SK-N-SH treated with all-trans-retinoic acid at 6 μM for 48 hours (cell line): Measurements from ENCODE around the gene TTLL13.

Experiments used
- BACH2 ChIP-seq: fragments of 250-450 bp; sonication (Bioruptor Pico); IDR thresholded peaks from 2 replicates; pipeline ENCODE4 v1.9.0; 2021; ENCODE audit warnings: mild to moderate bottlenecking, borderline replicate concordance
- ESRRG ChIP-seq: fragments of 250-450 bp; sonication (Bioruptor Pico); IDR thresholded peaks from 2 replicates; pipeline ENCODE4 v1.6.1; 2021; ENCODE audit warnings: mild to moderate bottlenecking
- TF ChIP-seq, protein P1 (sequence below): fragments of 250-450 bp; sonication (Bioruptor Pico); IDR thresholded peaks from 2 replicates; pipeline ENCODE4 v1.8.0; 2020; ENCODE audit warnings: mild to moderate bottlenecking, moderate library complexity, borderline replicate concordance
- TF ChIP-seq, protein P2 (sequence below): fragments of 250-450 bp; sonication (Bioruptor Pico); IDR thresholded peaks from 2 replicates; pipeline ENCODE4 v1.8.0; 2021; ENCODE audit warnings: low read depth, mild to moderate bottlenecking, moderate library complexity, borderline replicate concordance

DNA sequence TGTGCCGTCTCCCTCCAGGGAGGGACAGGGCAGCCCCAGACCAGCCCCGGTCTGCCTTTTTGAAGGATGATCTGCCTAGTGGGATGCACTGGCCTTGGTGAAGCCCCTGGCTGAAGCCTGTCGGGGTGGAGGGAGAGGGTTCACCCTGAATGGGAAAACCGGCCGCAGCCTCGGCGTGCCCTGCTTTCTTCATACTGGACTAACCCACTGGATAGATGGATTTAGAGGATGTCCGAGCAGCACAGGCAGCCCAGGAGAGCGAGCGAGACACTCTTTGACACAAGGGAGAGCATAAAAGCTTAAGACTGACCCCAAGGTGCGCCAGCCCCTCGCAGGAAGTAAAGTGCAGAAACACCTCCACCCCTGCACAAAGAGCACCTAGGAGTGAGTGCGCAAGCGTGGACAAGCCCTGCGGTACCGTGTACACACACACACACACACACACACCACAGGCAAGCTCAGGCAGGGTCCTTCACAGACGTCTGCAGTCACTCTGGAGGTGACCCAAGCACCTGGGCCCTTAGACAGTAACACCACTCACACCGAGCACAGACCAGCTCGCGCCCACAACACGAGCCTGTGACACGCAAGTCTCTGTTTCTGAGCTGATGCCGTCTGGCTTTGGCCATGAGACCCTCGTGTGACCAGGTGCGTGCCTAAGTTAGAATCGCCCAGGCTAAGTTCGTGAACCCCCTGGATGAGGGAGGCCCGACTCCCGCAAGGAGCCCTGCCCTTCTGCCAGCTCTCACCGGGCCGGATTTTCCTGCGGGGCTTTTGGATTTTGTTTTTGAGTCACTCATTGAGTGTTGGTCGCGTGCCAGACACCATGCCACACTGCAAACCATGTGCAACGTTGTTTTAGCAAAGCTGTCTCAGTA, 36.9 kb upstream of the TTLL13 start:
- no peak for TF ChIP-seq ESRRG (CRISPR knock-in tag)
- TF ChIP-seq, protein P1, sequence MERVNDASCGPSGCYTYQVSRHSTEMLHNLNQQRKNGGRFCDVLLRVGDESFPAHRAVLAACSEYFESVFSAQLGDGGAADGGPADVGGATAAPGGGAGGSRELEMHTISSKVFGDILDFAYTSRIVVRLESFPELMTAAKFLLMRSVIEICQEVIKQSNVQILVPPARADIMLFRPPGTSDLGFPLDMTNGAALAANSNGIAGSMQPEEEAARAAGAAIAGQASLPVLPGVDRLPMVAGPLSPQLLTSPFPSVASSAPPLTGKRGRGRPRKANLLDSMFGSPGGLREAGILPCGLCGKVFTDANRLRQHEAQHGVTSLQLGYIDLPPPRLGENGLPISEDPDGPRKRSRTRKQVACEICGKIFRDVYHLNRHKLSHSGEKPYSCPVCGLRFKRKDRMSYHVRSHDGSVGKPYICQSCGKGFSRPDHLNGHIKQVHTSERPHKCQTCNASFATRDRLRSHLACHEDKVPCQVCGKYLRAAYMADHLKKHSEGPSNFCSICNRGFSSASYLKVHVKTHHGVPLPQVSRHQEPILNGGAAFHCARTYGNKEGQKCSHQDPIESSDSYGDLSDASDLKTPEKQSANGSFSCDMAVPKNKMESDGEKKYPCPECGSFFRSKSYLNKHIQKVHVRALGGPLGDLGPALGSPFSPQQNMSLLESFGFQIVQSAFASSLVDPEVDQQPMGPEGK (CRISPR knock-in tag), result no peak
- TF ChIP-seq, protein P2, sequence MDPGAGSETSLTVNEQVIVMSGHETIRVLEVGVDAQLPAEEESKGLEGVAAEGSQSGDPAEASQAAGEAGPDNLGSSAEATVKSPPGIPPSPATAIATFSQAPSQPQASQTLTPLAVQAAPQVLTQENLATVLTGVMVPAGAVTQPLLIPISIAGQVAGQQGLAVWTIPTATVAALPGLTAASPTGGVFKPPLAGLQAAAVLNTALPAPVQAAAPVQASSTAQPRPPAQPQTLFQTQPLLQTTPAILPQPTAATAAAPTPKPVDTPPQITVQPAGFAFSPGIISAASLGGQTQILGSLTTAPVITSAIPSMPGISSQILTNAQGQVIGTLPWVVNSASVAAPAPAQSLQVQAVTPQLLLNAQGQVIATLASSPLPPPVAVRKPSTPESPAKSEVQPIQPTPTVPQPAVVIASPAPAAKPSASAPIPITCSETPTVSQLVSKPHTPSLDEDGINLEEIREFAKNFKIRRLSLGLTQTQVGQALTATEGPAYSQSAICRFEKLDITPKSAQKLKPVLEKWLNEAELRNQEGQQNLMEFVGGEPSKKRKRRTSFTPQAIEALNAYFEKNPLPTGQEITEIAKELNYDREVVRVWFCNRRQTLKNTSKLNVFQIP (CRISPR knock-in tag), result no peak
- TF ChIP-seq BACH2 (CRISPR knock-in tag), result no peak
